Omental fat pad (tissue), 4 donors: ENCODE data around the gene ATRIP. TPM values are rescaled to one million over a fixed set of nuclear protein-coding genes. Genes with fewer than 3 reads are reported as not detected.
A peak's percentile ranks its signal among the peaks of the same experiment; 100 is the strongest.
"Not testable (repeated sequence)": the region's sequence is repeated elsewhere in the genome, so short reads cannot be mapped to it uniquely, and the experiment has no call there.

Experiments
- ATAC-seq: fragments of 150-250 bp; one replicate; pipeline ENCODE4 v1.9.1; 2016; ENCODE audit warnings: mild to moderate bottlenecking, moderate library complexity; ENCODE audit not compliant: low FRiP score
- DNase-seq: peaks from one replicate; pipeline ENCODE4 v3.0.0-alpha.2; 2019; ENCODE audit warnings: low spot score
- total RNA-seq, 4 donors: library from RNA; depleted of rRNA; stranded (reverse); fragments of >200 nt; gene quantifications; one replicate each; pipeline ENCODE4 v1.1.0, GENCODE V29; 2016
- TF ChIP-seq, protein P1 (sequence below), 3 donors: fragments of 450-650 bp; IDR thresholded peaks; one replicate each; pipeline ENCODE4 v1.5.1; 2016 to 2017; ENCODE audit warnings: antibody characterized with exemption in 3 of 3, mild to moderate bottlenecking in 3 of 3, moderate library complexity in 2 of 3

Gene ATRIP
- 1 to 10 TPM; 4.0 to 6.5 (median 5.5) TPM for total RNA-seq

- peak; percentile 71 for DNase-seq
- ATAC-seq, result peak; percentile 94
- TF ChIP-seq, protein P1, sequence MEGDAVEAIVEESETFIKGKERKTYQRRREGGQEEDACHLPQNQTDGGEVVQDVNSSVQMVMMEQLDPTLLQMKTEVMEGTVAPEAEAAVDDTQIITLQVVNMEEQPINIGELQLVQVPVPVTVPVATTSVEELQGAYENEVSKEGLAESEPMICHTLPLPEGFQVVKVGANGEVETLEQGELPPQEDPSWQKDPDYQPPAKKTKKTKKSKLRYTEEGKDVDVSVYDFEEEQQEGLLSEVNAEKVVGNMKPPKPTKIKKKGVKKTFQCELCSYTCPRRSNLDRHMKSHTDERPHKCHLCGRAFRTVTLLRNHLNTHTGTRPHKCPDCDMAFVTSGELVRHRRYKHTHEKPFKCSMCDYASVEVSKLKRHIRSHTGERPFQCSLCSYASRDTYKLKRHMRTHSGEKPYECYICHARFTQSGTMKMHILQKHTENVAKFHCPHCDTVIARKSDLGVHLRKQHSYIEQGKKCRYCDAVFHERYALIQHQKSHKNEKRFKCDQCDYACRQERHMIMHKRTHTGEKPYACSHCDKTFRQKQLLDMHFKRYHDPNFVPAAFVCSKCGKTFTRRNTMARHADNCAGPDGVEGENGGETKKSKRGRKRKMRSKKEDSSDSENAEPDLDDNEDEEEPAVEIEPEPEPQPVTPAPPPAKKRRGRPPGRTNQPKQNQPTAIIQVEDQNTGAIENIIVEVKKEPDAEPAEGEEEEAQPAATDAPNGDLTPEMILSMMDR (IDR thresholded peaks at IDR 0.05), result no peak
These were observed at the start of gene ATRIP for GRCh38 chr3:48446425-48447193. TSS of gene ATRIP (plus strand) at chr3:48446737. CDS start at chr3:48446846, 109 bp downstream.

DNA sequence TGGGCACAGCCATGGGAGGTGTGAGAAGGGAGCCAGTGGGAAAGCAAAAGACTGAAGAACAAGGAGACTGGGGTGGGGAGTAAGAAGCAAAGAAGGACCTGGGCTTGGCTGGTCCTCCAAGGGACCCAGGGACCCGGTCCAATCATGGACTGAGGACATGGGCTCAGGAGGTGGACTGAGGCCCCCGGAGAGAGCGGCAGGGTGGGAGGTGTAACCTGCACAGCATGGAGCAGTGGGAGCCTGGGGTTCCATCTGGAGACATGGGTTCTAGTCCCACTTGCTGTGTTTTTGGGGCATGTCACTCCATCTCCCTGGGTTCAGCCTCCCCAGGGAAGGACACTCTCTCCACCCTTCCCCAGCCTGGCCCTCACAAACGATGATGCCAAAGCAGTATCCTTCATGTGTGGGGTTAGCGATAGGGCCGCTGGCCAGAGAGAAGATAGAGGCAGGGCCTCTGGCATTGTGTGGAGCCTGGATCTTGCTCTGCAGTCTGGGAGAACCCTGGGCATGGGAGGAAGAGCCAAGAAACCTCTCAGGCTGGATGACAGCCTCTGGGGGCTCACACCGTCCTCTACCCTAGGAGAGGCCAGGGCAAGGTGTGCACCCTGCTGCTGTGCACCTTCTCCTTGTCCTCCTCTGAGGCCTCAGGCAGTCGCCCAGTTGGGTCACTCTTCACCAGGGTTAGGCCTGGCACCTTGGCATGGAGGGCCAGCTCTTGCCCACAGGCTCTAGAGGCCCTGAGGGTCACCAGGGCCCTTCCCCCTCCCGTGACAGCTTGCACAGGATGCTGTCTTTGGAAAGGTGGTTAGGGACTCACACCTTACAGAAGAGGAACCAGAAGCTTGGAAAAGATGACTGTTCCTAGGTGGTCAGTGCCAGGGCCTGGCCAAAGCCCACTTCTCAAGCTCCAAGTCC, 48.5 kb upstream of the ATRIP start:
- ATAC-seq, result no peak
- DNase-seq, result no peak
- TF ChIP-seq, protein P1 (IDR thresholded peaks at IDR 0.05), result no peak

DNA sequence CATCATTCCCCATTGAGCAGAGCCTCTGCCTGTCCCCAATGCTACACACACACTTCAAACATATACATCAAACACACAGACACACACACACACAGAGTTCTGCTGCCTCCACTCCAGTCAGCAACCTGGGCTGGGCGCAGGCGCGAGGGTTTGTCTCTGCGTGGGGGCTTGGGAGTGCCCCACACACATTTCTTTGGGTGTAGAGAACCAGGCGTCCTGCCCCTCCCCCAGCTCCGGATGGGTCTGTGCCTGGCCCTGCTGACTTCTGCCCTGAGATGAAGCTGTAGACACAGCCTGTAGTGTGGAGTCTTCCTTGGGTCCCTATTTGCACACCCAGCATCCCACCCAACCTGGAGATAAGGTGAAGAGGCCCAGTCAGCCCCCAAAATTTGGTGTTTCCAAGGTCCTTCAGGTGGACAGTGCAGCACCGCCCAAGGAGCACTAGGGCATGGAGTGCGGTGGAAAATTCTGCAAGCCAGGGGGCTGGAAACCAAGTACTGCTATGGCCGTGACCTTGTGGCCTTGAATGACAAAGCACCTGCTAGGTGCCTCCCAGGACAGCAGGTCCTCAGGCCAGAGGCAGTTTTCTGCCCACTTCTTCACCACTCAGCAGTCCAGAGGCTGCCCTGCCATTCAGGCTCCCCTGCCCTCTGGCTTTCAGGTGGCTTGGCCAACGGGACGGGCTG, 47.7 kb upstream of the ATRIP start:
- TF ChIP-seq, protein P1 (IDR thresholded peaks at IDR 0.05), result no peak
- DNase-seq (no peak), ATAC-seq (no peak)

GRCh38 chr3:48399387-48400172, 47.0 kb upstream of the ATRIP start:
- no peak for DNase-seq
- TF ChIP-seq, protein P1 (IDR thresholded peaks at IDR 0.05), result no peak
- no peak for ATAC-seq

- DNase-seq (no peak), ATAC-seq (no peak)
These were observed 45.6 kb upstream of the ATRIP start for GRCh38 chr3:48400824-48401433.

DNA sequence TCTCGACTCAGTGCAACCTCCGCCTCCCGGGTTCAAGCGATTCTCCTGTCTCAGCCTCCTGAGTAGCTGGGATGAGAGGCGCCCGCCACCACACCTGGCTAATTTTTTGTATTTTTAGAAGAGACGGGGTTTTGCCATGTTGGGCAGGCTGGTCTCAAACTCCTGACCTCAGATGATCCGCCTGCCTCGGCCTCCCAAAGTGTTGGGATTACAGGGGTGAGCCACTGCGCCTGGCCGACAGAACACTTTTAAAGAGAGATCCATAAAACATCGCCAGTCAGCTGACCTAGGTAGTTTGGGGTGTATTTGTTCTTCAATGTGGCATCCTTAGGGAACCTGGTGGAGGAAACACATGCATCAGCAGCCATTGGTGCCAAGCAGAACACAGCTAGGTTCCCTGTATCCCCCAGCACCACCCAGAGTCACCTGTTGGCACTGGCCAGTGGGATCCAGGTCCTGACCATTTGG, 45.1 kb upstream of the ATRIP start:
- DNase-seq, ATAC-seq: not testable (repeated sequence)

More at GRCh38 chr3:48400824-48401433, 45.6 kb upstream of the ATRIP start:
- TF ChIP-seq, protein P1 (IDR thresholded peaks at IDR 0.05), result peak in 1 of 3 donors; percentile 5
